OCI-LY3 (cell line): ENCODE measurements around the gene SLC1A7.

Experiments
- EZH2phosphoT487 ChIP-seq: fragments of 200-600 bp; shearing (Covaris generic); IDR thresholded peaks from 2 replicates; pipeline ENCODE4 v1.6.1; 2018; ENCODE audit warnings: antibody characterized with exemption, mixed run types, low read depth
- TF ChIP-seq, protein P1 (sequence below): fragments of 200-600, 300-600 bp; sonication (generic); IDR thresholded peaks from 2 replicates; pipeline ENCODE4 v1.5.1; 2014; ENCODE audit warnings: antibody characterized with exemption, low read length, low read depth

DNA sequence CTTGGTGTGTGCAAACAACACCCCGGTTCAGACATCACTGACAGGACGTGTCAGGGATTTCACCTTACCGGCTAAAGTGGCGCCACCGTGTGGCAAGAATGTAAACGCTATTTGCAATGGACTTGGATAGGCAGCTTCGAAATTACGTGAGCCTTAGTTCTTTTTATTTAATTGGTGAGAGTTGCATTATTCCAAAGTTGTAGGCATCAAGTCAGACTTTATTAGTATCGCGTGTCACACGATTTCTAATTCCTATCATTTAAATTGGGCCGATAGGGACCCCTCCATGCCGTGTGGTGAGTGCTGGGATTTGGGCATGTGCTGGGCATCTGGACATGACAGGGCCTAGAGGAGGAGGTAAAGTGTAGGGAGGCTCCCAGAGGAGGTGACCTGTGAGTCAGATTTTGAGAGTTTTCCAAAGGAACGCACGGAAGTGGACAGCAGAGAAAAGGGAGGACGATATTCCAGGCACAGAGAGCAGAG is 39.7 kb upstream of the SLC1A7 start:
- TF ChIP-seq, protein P1, sequence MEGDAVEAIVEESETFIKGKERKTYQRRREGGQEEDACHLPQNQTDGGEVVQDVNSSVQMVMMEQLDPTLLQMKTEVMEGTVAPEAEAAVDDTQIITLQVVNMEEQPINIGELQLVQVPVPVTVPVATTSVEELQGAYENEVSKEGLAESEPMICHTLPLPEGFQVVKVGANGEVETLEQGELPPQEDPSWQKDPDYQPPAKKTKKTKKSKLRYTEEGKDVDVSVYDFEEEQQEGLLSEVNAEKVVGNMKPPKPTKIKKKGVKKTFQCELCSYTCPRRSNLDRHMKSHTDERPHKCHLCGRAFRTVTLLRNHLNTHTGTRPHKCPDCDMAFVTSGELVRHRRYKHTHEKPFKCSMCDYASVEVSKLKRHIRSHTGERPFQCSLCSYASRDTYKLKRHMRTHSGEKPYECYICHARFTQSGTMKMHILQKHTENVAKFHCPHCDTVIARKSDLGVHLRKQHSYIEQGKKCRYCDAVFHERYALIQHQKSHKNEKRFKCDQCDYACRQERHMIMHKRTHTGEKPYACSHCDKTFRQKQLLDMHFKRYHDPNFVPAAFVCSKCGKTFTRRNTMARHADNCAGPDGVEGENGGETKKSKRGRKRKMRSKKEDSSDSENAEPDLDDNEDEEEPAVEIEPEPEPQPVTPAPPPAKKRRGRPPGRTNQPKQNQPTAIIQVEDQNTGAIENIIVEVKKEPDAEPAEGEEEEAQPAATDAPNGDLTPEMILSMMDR = peak; percentile 83
- TF ChIP-seq EZH2phosphoT487 = no peak
